HuH-7 (cell line): Measurements from ENCODE around the gene CDK7.
A peak's percentile ranks its signal among the peaks of the same experiment; 100 is the strongest.
"Not testable (repeated sequence)": the region's sequence is repeated elsewhere in the genome, so short reads cannot be mapped to it uniquely, and the experiment has no call there.

Experiments
- DNase-seq: peaks from one replicate; pipeline ENCODE4 v3.0.0; 2011; ENCODE audit warnings: low spot score

CDK7 gene

DNA sequence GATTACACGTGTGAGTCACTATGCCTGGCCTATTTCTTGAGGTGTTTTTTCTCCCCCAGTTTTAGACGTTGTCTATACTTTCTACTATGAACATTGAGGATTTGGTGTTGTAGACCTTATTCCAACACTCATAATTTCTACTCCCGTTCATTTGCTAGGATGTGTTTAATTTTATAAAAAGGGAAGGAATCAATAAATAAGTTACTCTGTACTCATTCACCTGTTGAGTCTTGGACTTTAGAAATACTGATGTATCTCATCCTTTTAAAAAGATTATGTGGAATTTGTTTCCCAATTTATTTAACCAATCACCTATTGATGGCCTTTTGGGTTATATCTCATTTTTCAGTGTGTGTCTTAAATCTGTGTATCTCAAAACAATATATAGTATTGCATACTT, 3.2 kb downstream of the CDK7 start:
- DNase-seq: no peak

DNA sequence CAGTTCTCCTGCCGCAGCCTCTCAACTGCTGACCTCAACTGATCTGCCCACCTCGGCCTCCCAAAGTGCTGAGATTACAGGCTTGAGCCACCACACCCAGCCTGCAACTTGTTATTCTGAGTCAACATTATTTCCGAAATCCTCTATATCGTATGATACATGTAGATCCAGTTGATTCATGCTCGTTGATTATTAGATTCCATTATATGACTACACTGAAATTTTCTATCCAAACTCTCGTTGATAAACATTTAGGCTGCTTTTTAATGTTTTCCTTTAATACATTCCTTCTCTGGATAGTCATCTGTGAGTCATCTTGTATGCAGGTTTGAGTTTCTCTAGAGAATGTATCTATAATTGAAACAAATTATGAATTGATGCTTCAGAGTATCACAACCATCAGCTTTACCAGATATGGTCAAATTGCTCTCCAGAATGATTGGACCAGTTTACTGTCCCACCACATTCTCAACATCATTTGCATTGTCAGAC, 4.1 kb downstream of the CDK7 start:
- no peak for DNase-seq

- no peak for DNase-seq
Measured at GRCh38 chr5:69242215-69242927, 7.7 kb downstream of the CDK7 start.

GRCh38 chr5:69245031-69245430, 10.3 kb downstream of the CDK7 start:
- no peak for DNase-seq

DNA sequence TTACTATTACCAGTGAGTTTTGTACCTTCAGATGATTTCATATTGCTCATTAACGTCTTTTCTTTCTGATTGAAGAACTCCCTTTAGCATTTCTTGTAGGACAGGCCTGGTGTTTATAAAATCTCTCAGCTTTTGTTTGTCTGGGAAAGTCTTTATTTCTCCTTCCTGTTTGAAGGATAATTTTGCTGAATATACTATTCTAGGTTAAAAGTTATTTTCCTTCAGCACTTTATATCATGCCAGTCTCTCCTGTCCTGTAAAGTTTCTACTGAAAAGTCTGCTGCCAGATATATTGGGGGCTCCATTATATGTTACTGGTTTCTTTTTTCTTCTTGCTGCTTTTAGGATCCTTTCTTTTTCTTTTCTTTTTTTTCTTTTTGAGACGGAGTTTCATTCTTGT, 13.3 kb downstream of the CDK7 start:
- no peak for DNase-seq

DNA sequence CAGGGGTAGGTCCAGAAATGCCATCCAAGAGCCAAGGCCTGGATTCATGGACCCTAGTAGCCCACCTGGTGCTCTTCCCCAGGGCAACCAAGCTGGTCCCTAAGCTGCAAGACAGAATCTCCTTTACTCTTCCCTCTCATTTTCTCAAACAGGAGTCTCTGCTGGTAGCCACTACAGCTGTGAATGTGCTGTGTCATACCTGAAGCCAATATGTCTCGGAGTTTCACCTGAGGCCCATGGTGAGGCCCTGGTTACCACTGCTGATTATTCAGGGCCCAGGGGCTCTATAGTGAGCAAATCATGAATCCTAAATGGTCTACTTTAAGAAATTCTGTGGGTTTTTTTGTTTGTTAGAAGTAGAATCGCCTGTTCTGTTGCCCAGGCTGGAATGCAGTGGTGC, 15.9 kb downstream of the CDK7 start:
- DNase-seq: no peak

DNA sequence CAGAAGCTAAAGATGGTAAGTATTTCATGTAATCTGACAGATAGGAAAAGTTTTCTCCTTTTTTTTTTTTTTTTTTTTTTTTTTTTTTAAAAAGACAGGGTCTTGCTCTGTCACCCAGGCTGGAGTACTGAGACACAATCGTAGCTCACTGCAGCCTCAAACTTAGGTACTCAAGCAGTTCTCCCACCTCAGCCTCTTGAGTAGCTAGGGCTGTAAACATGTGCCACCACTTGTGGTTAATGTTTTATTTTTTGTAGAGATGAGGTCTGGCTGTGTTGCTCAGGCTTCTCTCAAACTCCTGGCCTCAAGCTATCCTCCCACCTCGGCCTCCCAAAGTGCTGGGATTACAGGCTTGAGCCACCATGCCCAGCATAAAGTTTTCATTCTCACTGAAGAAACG, 17.8 kb downstream of the CDK7 start:
- DNase-seq: no peak

GRCh38 chr5:69255940-69256339, 21.3 kb downstream of the CDK7 start:
- not testable (repeated sequence) for DNase-seq

DNA sequence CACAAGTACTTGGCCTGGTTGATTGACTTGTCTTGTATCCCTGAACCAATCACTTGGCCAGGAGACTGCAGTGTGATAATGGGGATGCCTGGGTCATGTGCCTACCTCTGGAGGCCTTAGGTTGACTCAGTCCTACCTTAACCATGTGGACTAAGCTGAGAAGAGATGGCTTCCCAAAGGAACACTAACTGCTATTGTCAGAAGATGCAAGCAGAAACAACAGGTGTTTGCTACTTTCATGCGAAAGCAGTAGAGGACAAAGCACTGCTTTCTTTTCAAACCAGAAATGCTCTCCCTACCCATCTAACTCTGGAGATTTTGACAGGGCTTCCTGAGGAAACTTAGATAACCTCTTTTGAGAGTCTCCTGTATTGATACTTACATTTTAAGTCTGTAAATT, 22.9 kb downstream of the CDK7 start:
- no peak for DNase-seq

- DNase-seq: no peak
Measured at GRCh38 chr5:69261034-69261433, 26.3 kb downstream of the CDK7 start.

DNA sequence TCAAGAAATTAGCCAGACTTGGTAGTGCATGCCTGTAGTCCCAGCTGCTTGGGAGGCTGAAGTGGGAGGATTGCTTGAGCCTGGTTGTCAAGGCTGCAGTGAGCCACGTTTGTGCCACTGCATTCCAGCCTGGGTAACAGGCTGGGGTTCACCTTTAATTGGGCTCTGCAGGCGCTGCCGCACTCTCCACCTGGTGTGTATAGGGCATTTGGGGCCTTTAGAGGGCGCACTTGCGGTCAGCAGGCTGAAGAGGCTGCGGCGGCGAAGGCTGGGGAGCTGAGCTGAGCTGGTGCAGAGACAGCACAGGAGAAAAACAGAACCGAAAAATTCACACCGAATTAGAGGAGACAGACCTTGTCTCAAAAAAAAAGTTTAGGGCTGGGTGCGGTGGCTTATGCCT, 31.2 kb downstream of the CDK7 start:
- peak; percentile 20 for DNase-seq

DNA sequence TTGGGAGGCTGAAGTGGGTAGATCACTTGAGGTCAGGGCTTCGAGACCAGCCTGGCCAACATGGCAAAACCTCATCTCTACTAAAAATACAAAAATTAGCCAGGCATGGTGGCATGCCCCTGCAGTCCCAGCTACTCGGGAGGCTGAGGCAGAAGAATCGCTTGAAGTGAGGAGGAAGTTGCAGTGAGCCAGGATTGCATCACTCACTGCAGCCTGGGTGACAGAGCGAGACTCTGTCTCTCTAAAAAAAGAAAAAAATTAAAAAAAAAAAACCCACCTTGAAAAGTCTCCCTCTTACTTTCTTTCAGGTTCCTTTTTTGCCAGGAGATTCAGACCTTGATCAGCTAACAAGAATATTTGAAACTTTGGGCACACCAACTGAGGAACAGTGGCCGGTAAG, 34.2 kb downstream of the CDK7 start:
- DNase-seq: no peak

GRCh38 chr5:69270840-69271239, 36.2 kb downstream of the CDK7 start:
- DNase-seq: no peak

- DNase-seq: no peak
Measured at GRCh38 chr5:69271376-69271775, 36.7 kb downstream of the CDK7 start.

GRCh38 chr5:69275563-69275962, 40.9 kb downstream of the CDK7 start:
- no peak for DNase-seq

DNA sequence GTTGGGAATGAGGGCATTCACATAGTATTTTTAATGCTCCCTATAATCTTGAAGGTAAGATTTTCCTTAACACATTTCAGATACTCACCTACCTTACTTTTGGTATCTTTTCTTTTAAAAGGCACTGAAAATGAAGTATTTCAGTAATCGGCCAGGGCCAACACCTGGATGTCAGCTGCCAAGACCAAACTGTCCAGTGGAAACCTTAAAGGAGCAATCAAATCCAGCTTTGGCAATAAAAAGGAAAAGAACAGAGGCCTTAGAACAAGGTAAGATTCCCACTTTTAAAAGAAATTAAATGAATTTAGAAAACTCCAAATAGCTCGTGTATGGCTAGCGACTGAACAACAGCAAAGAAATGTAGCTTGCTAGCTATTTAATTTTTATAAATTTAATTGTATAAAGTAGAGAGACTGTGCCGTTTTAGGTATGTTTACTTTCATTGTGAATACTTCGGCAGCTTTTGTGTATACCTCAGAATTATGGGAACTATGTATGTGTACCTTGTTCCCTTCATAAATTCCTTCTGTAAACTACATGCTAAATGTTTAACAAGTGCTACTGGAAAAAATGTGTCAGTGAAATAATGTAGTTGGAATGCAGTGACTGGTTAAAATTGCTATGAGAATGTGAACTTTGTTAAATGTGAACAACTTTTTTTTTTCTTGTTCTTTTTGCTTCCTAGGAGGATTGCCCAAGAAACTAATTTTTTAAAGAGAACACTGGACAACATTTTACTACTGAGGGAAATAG, 41.9 kb downstream of the CDK7 start:
- DNase-seq: peak; percentile 11

GRCh38 chr5:69279517-69279916, 44.8 kb downstream of the CDK7 start:
- no peak for DNase-seq

GRCh38 chr5:69281114-69281513, 46.4 kb downstream of the CDK7 start:
- DNase-seq: no peak

DNA sequence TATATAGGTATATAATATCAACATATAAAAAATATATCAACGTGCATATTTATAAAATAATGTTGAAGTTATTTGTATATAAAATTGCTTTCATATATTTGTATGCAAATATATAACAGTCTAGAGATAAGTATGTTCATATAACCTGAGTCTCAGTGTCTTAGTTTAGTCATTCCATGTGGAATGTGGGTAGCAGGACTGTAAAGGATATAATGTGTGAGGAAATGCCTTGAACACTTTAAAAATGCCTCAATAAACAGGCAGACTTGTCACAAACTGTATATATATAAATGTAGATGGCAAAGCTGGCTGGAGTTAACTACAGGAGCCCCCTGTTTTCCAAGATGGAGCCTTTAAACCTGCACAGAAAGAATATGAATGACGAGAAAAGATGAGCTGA, 49.5 kb downstream of the CDK7 start:
- no peak for DNase-seq

DNA sequence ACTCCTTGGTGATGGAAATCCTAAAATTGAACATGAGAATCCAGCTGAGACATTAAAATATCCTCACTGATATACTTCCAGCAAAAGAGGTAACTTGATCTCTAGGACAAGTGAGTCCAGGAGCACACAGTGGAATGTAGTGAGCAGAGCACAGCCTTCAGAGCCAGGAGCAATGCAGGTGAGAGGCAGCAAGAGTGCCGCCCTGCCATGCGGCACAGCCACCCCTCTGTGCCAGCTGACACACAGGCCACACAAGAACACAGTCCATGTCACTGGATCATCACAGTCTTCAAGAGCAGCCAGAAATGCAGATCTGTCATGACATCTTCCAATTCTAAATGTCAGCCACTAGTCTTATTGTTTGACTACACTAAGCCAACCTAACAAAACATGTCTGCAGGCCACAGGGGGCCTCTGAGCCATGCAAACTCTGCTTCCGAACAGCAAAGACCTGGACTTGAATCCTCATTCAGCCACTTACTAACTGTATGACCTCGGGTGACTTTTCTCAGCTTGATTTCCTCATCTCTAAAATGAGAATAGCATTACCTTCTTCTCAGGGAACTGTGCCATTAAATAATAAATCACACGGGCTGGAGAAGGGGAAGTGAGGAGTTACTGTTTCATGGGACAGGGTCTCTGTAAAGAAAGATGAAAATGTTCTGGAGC, 50.9 kb downstream of the CDK7 start:
- no peak for DNase-seq

- no peak for DNase-seq
Measured at GRCh38 chr5:69288069-69288468, 53.4 kb downstream of the CDK7 start.

DNA sequence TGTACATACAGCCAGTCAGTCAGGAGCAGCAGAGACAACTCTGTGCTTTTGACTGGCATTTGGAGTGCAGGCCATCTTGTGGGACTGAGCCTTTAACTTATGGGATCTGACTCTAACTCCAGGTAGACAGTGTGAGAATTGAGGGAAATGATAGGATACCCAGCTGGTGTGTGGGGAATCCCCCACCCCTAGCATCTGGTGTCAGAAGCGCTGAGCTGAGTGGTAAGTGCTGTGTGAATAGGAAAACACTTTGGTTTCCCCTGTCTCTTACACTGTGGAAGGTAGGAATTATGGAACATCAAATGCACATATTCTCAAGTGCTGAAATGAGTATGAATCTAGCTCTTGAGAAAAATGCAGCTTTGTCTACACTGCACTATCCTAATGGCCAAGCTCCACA, 54.0 kb downstream of the CDK7 start:
- DNase-seq: no peak

DNA sequence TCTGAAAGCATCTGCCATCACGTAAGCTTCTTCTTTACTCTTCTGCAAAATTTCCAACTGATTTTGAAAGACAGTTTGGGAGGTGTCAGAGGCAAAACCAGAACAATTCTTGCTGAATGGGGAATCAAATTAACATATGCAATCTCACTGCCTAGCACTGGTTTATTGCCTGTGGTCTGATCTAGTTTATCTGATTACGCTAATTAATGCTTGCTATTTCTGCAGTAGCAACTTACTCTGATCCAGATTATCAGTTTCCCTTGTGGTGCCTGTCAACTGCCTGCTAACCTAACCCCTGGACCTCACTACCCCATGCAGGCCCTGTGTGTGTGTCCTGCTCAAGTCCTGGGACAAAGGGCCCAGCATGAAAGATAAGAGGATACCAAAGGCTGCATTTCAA, 57.6 kb downstream of the CDK7 start:
- DNase-seq: no peak
